ENCODE data around the gene NBAS. TPM values are rescaled to one million over a fixed set of nuclear protein-coding genes. Genes with fewer than 3 reads are reported as not detected.

NBAS gene
- total RNA-seq, 1 donor from 2014 or later: 29.7 TPM

Other genes with a start within 250 kb of the NBAS start
- 48.1 TPM for gene DDX1, start 30.5 kb upstream of the NBAS start, total RNA-seq